ENCODE data around the gene ARMC9. TPM values are rescaled to one million over a fixed set of nuclear protein-coding genes. Genes with fewer than 3 reads are reported as not detected.

The ARMC9 gene
- total and polyA plus RNA-seq, 5 donors from 2014 or later: 0.11 to 0.92 (median 0.15) TPM; not detected in 2

DNA sequence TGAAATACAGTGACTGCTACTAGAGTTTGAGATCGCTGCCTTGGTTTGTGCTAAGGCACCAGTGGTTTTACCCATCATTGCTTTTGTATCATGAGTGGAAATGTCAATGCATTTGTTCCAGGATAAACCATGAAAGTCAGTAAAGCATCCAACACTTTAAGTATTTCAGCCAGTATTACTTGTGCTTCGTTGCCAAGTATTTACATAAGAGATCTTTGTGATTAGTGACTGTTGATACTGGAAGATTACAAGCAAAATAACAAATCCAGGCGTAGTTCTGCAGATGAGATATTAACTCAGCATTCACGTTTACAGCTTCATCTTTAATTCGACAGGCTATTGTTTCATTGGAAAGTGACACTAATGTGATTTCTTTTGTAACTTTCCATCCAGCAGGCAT, 106.8 kb downstream of the ARMC9 start:
- H3K4me1 Mint-ChIP-seq: peaks cover 0 to 2% (median 0%) of the 10 kb centered on the region in 4 donors
- no peak for DNase-seq
- H3K9me3 Mint-ChIP-seq: peaks cover 0 to 2% (median 0%) of the 10 kb centered on the region in 7 donors
- Histone ChIP-seq H3K9me3 (ENCODE audit: control insufficient read depth in 2 of 2, low read length in 2 of 2) (no peaks in the 10 kb centered on the region), H3K36me3 (ENCODE audit: control insufficient read depth, insufficient read depth, low read length) (no peaks in the 10 kb centered on the region), H3K4me3 (ENCODE audit: low read depth, low read length) (no peak overlapping the region), H3K27ac (ENCODE audit: insufficient read depth, low read length, poor library complexity, severe bottlenecking) (no peak overlapping the region), H3K27me3 (ENCODE audit: control insufficient read depth, insufficient read depth, low read length) (peaks cover 4% of the 10 kb centered on the region), H3K4me1 (ENCODE audit: control insufficient read depth, insufficient read depth, low read length, poor library complexity, severe bottlenecking) (no peaks in the 10 kb centered on the region)
- no peaks in the 10 kb centered on the region for H3K36me3 Mint-ChIP-seq
- H3K4me3 Mint-ChIP-seq: no peak overlapping the region
- no peak for ATAC-seq (ENCODE audit: low read depth in 2 of 2)
- H3K27ac Mint-ChIP-seq: no peak overlapping the region
- H3K27me3 Mint-ChIP-seq: peaks cover 28% of the 10 kb centered on the region

DNA sequence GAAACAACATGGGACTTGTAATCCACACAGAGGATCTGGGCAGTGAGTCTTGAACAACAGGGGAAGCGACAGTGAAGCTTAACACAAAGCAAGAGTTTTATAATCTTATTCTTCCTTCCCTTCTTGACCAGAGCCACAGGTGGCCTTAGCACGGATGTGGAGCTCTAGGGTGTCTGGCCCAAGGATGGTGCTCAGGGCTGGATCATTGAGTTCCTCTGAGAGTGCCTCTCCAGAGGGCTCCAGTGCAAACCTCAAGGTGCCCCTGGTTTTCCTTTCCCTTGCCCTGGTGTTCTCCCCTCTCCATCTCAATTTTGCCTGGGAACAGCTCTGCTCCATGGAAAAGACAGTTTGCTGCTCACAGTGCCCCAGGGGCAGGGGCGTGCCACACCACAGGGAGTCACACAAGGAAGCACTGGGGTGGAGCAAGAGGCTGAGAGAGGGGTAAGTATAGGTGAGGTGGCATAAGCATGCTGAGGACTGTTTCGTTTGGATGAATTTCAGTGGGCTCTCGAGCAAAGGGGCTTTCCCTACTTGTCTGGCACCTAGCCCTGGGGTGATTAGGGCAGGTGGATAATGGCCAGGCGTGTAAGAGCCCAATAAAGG, 108.5 kb downstream of the ARMC9 start:
- peaks cover 0 to 2% (median 0%) of the 10 kb centered on the region in 7 donors for H3K9me3 Mint-ChIP-seq
- H3K27me3 Mint-ChIP-seq: peaks cover 28% of the 10 kb centered on the region
- DNase-seq (no peak), ATAC-seq (ENCODE audit: low read depth in 2 of 2) (no peak)
- Histone ChIP-seq H3K4me1 (ENCODE audit: control insufficient read depth, insufficient read depth, low read length, poor library complexity, severe bottlenecking) (no peaks in the 10 kb centered on the region), H3K36me3 (ENCODE audit: control insufficient read depth, insufficient read depth, low read length) (no peaks in the 10 kb centered on the region), H3K4me3 (ENCODE audit: low read depth, low read length) (no peak overlapping the region), H3K27me3 (ENCODE audit: control insufficient read depth, insufficient read depth, low read length) (peaks cover 4% of the 10 kb centered on the region), H3K27ac (ENCODE audit: insufficient read depth, low read length, poor library complexity, severe bottlenecking) (no peak overlapping the region), H3K9me3 (ENCODE audit: control insufficient read depth in 2 of 2, low read length in 2 of 2) (no peaks in the 10 kb centered on the region)
- H3K4me1 Mint-ChIP-seq: no peaks in the 10 kb centered on the region
- no peaks in the 10 kb centered on the region for H3K36me3 Mint-ChIP-seq
- no peak overlapping the region for H3K4me3 Mint-ChIP-seq
- no peak overlapping the region for H3K27ac Mint-ChIP-seq

DNA sequence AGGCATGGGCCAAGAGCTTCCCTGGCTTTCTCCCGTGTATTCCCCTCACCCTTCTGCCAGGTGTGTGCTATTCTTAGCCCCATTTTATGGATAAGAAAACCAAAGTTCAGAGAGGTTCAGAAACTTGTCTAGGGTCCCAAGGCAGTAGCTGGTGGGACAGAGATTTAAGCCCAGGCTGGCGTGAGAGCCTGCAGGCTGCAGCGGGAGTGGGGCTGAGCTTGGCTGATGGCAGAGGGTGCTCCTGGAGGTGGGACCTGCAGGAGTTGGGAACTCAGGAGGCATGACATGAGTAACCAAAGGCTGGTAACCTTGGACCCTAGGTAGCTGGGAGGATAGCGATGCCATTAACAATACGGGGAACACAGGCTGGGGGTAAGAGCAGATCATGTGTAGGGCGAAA, 109.8 kb downstream of the ARMC9 start:
- peak overlapping the region in 1 of 3 donors; percentile 57 for H3K27ac Mint-ChIP-seq
- DNase-seq (no peak), ATAC-seq (ENCODE audit: low read depth in 2 of 2) (no peak)
- H3K9me3 Mint-ChIP-seq: peaks cover 0 to 2% (median 0%) of the 10 kb centered on the region in 7 donors
- H3K4me1 Mint-ChIP-seq: no peaks in the 10 kb centered on the region
- no peaks in the 10 kb centered on the region for H3K4me1 ChIP-seq (ENCODE audit: control insufficient read depth, insufficient read depth, low read length, poor library complexity, severe bottlenecking)
- no peak overlapping the region for H3K27ac ChIP-seq (ENCODE audit: insufficient read depth, low read length, poor library complexity, severe bottlenecking)
- no peaks in the 10 kb centered on the region for H3K9me3 ChIP-seq (ENCODE audit: control insufficient read depth in 2 of 2, low read length in 2 of 2)
- H3K27me3 Mint-ChIP-seq: peaks cover 26% of the 10 kb centered on the region
- peaks cover 4% of the 10 kb centered on the region for H3K27me3 ChIP-seq (ENCODE audit: control insufficient read depth, insufficient read depth, low read length)
- H3K4me3 ChIP-seq (ENCODE audit: low read depth, low read length): no peak overlapping the region
- no peaks in the 10 kb centered on the region for H3K36me3 Mint-ChIP-seq
- no peak overlapping the region for H3K4me3 Mint-ChIP-seq
- H3K36me3 ChIP-seq (ENCODE audit: control insufficient read depth, insufficient read depth, low read length): no peaks in the 10 kb centered on the region

DNA sequence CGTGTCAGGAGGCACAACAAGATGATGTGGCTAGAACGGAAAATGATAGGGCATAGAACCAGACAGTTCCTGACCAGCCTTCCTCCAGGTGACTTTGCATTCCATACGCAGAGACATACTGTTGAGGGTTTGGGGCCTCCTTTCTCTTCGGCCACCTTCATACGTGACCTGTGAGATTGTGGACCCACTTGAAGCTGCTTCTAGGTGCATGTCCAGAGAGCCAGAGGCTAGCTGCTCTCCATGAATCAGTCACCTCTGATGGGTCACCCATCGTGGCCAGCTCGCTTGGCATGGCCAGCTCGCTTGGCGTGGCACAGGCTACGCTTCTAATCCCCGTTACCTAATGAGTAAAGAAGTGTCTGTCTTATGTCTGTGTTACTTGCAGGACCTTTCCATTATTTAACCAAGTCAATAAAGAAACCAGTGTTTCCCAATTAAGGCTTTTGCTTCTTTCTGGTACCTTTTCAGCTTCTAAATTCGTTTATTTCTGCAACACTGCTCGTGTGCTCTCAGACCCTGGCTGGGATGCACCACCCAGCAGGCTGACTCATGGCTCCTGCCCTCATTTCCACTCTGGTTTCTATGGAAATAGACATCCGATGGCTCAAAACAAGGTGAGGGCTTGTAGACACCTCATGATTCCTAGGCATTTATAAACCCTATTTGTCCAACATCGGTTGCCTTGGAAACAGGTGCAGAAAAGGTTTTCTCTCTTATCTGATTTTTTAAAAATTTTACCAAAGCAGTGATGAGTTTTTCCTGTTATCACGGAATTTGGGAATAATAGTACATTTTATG, 110.4 kb downstream of the ARMC9 start:
- peaks cover 22% of the 10 kb centered on the region for H3K27me3 Mint-ChIP-seq
- H3K4me1 ChIP-seq (ENCODE audit: control insufficient read depth, insufficient read depth, low read length, poor library complexity, severe bottlenecking): no peaks in the 10 kb centered on the region

DNA sequence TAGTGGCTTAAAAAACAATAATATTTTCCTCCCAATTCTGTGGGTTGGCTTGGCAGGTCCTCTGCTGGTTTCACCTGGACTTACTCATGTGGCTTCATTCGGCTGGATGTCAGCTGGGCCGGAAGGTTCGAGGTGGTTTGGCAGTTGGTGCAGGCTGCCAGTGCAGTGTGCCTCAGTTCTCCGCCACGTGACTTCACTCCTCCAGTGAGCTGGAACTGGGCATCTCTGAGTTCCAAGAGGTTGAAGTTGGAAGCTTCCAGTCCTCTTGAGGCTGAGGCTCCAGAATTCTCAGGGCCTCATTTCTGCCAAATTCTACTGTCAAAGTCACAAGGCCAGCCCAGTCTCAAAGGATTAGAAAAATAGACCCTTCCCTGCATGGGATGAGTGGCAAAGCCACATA, 113.6 kb downstream of the ARMC9 start:
- H3K9me3 Mint-ChIP-seq: peaks cover 0 to 10% (median 3%) of the 10 kb centered on the region in 7 donors
- no peak overlapping the region for H3K4me3 Mint-ChIP-seq
- peak overlapping the region in 1 of 3 donors; percentile 61 for H3K27ac Mint-ChIP-seq
- no peak overlapping the region for H3K4me3 ChIP-seq (ENCODE audit: low read depth, low read length)
- DNase-seq (no peak), ATAC-seq (ENCODE audit: low read depth in 2 of 2) (no peak)
- H3K27me3 Mint-ChIP-seq: peaks cover 17% of the 10 kb centered on the region
- no peaks in the 10 kb centered on the region for H3K36me3 Mint-ChIP-seq
- H3K4me1 ChIP-seq (ENCODE audit: control insufficient read depth, insufficient read depth, low read length, poor library complexity, severe bottlenecking): no peaks in the 10 kb centered on the region
- H3K4me1 Mint-ChIP-seq: no peaks in the 10 kb centered on the region
- H3K27me3 ChIP-seq (ENCODE audit: control insufficient read depth, insufficient read depth, low read length): no peaks in the 10 kb centered on the region
- no peak overlapping the region for H3K27ac ChIP-seq (ENCODE audit: insufficient read depth, low read length, poor library complexity, severe bottlenecking)
- no peaks in the 10 kb centered on the region for H3K9me3 ChIP-seq (ENCODE audit: control insufficient read depth in 2 of 2, low read length in 2 of 2)
- no peaks in the 10 kb centered on the region for H3K36me3 ChIP-seq (ENCODE audit: control insufficient read depth, insufficient read depth, low read length)

More for the DNA sequence above, 110.4 kb downstream of the ARMC9 start:
- DNase-seq (no peak), ATAC-seq (ENCODE audit: low read depth in 2 of 2) (no peak)
- H3K9me3 Mint-ChIP-seq: peaks cover 0 to 2% (median 0%) of the 10 kb centered on the region in 7 donors
- no peak overlapping the region for H3K4me3 Mint-ChIP-seq
- Histone ChIP-seq H3K36me3 (ENCODE audit: control insufficient read depth, insufficient read depth, low read length) (no peaks in the 10 kb centered on the region), H3K9me3 (ENCODE audit: control insufficient read depth in 2 of 2, low read length in 2 of 2) (no peaks in the 10 kb centered on the region), H3K27ac (ENCODE audit: insufficient read depth, low read length, poor library complexity, severe bottlenecking) (no peak overlapping the region), H3K27me3 (ENCODE audit: control insufficient read depth, insufficient read depth, low read length) (peaks cover 4% of the 10 kb centered on the region), H3K4me3 (ENCODE audit: low read depth, low read length) (no peak overlapping the region)
- no peaks in the 10 kb centered on the region for H3K4me1 Mint-ChIP-seq
- H3K36me3 Mint-ChIP-seq: no peaks in the 10 kb centered on the region
- H3K27ac Mint-ChIP-seq: no peak overlapping the region

DNA sequence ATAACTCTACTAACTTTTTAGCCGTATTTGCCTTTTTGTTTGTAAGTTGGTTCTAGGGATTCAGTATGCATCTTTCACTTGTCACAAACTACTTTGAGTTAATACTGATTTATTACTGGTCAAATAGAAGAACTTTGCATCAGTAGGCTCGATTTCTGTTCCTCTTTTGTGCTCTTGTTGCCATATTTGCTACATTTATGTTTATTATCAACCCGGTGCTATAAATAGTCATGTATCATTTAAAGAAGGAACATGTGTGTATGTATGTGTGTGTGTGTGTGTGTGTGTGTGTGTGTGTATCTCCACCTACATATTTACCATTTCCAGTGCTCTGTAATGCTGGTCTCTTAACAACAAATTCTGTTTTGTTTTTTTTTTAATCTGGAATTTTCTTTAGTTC, 117.5 kb downstream of the ARMC9 start:
- Histone ChIP-seq H3K4me3 (ENCODE audit: low read depth, low read length) (no peak overlapping the region), H3K36me3 (ENCODE audit: control insufficient read depth, insufficient read depth, low read length) (no peaks in the 10 kb centered on the region), H3K9me3 (ENCODE audit: control insufficient read depth in 2 of 2, low read length in 2 of 2) (peaks cover 0 to 6% of the 10 kb centered on the region in 2 experiments), H3K4me1 (ENCODE audit: control insufficient read depth, insufficient read depth, low read length, poor library complexity, severe bottlenecking) (no peaks in the 10 kb centered on the region), H3K27me3 (ENCODE audit: control insufficient read depth, insufficient read depth, low read length) (no peaks in the 10 kb centered on the region), H3K27ac (ENCODE audit: insufficient read depth, low read length, poor library complexity, severe bottlenecking) (no peak overlapping the region)
- Mint-ChIP-seq H3K9me3 (peaks cover 0 to 23% (median 6%) of the 10 kb centered on the region in 7 donors), H3K27me3 (peaks cover 15% of the 10 kb centered on the region), H3K4me3 (no peak overlapping the region), H3K4me1 (no peaks in the 10 kb centered on the region), H3K27ac (no peak overlapping the region), H3K36me3 (no peaks in the 10 kb centered on the region)
- no peak for DNase-seq
- ATAC-seq (ENCODE audit: low read depth in 2 of 2): no peak

DNA sequence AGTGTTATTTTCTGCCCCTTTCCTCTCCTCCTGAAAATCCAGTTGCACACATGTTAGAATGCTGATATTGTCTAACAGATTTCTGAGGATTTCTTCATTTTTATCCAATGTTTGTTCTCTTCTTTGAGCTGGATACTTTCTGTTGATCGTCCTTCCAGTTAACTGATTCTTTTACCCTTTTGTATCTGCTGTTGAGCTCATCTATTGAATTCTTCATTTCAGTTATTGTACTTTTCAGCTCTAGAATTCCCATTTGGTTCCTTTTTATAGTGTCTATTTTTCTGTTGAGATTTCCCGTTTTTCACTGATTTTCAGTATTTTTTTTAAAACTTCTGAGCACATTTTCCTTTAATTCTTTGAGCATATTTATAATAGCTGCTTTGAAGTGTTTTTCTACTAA, 119.1 kb downstream of the ARMC9 start:
- Mint-ChIP-seq H3K27me3 (peaks cover 15% of the 10 kb centered on the region), H3K36me3 (no peaks in the 10 kb centered on the region), H3K27ac (no peak overlapping the region), H3K4me1 (peaks cover 0 to 6% (median 0%) of the 10 kb centered on the region in 4 donors), H3K4me3 (no peak overlapping the region), H3K9me3 (peaks cover 0 to 23% (median 7%) of the 10 kb centered on the region in 7 donors)
- H3K4me3 ChIP-seq (ENCODE audit: low read depth, low read length): no peak overlapping the region
- DNase-seq (no peak), ATAC-seq (ENCODE audit: low read depth in 2 of 2) (no peak)
- H3K36me3 ChIP-seq (ENCODE audit: control insufficient read depth, insufficient read depth, low read length): no peaks in the 10 kb centered on the region
- peaks cover 0 to 6% of the 10 kb centered on the region in 2 experiments for H3K9me3 ChIP-seq (ENCODE audit: control insufficient read depth in 2 of 2, low read length in 2 of 2)
- H3K4me1 ChIP-seq (ENCODE audit: control insufficient read depth, insufficient read depth, low read length, poor library complexity, severe bottlenecking): no peaks in the 10 kb centered on the region
- no peaks in the 10 kb centered on the region for H3K27me3 ChIP-seq (ENCODE audit: control insufficient read depth, insufficient read depth, low read length)
- no peak overlapping the region for H3K27ac ChIP-seq (ENCODE audit: insufficient read depth, low read length, poor library complexity, severe bottlenecking)

Data from CD4-positive, CD25-positive, alpha-beta regulatory T cell (primary cell).